IMR-90 (cell line): ENCODE data around the gene TRPM3. TPM values are rescaled to one million over a fixed set of nuclear protein-coding genes. Genes with fewer than 3 reads are reported as not detected.
A peak's percentile ranks its signal among the peaks of the same experiment; 100 is the strongest.

Experiments
- ATAC-seq: fragments of 200-7000 bp; cut with Tn5 transposase; 2 replicates; pipeline ENCODE4 v1.9.1; 2020; ENCODE audit warnings: low read depth, mild to moderate bottlenecking, moderate library complexity
- BruUV-seq: library from RNA; stranded (reverse); fragments of 400-500 nt; replicated peaks from 2 replicates; lab custom pipeline; 2021; lab: Mats Ljungman, UMichigan
- CTCF ChIA-PET: fragments of 300-600 bp; formaldehyde crosslinking; extraction: SDS; loops from one replicate; lab custom pipeline; 2021; ENCODE audit warnings: antibody characterized with exemption; lab: Yijun Ruan, JAX
- POLR2A ChIA-PET: fragments of 300-600 bp; sonication (Branson Sonifier 250); formaldehyde crosslinking; loops from one replicate; lab custom pipeline; 2022; ENCODE audit warnings: antibody characterized with exemption; ENCODE audit not compliant: unreplicated experiment; lab: Charles Lee
- DNase-seq: peaks from one replicate; pipeline ENCODE4 v3.0.0; 2013
- H2AFZ ChIP-seq: replicated peaks from 2 replicates; pipeline ENCODE3; 2013; ENCODE audit warnings: low read length, mild to moderate bottlenecking; ENCODE audit not compliant: poor library complexity
- H2AK5ac ChIP-seq: 2 replicates; pipeline ENCODE4 v1.6.1; 2013; ENCODE audit warnings: low read depth, low read length, inconsistent platforms
- H2AK9ac ChIP-seq: replicated peaks from 2 replicates; pipeline ENCODE3; 2013; ENCODE audit warnings: mild to moderate bottlenecking, low read depth, low read length, moderate library complexity; ENCODE audit not compliant: poor library complexity
- H2BK120ac ChIP-seq: 2 replicates; pipeline ENCODE4 v1.6.1; 2013; ENCODE audit warnings: low read depth, low read length, inconsistent platforms
- H2BK15ac ChIP-seq: 3 replicates; pipeline ENCODE4 v1.6.1; 2013; ENCODE audit warnings: low read depth, low read length, inconsistent platforms
- H2BK20ac ChIP-seq: 2 replicates; pipeline ENCODE4 v1.6.1; 2013; ENCODE audit warnings: low read depth, mild to moderate bottlenecking, inconsistent platforms, low read length, moderate library complexity
- H2BK5ac ChIP-seq: 2 replicates; pipeline ENCODE4 v1.6.1; 2013; ENCODE audit warnings: mild to moderate bottlenecking, low read depth, low read length, inconsistent platforms; ENCODE audit not compliant: poor library complexity, severe bottlenecking
- H3K14ac ChIP-seq: replicated peaks from 2 replicates; pipeline ENCODE4 v1.6.1; 2013; ENCODE audit warnings: low read depth, low read length, inconsistent platforms
- H3K18ac ChIP-seq: 2 replicates; pipeline ENCODE4 v1.6.1; 2013; ENCODE audit warnings: low read depth, low read length, control low read depth
- H3K23ac ChIP-seq: 2 replicates; pipeline ENCODE4 v1.6.1; 2013; ENCODE audit warnings: low read depth, low read length, inconsistent platforms
- H3K27ac ChIP-seq: 2 replicates; pipeline ENCODE4 v1.5.1; 2013; ENCODE audit warnings: mild to moderate bottlenecking, control low read depth, low read length; ENCODE audit not compliant: insufficient read depth
- H3K27me3 ChIP-seq: 2 replicates; pipeline ENCODE4 v1.6.1; 2013; ENCODE audit warnings: low read length; ENCODE audit not compliant: control insufficient read depth, insufficient read depth
- H3K36me3 ChIP-seq: 2 replicates; pipeline ENCODE4 v1.6.1; 2013; ENCODE audit warnings: low read length, mixed read lengths; ENCODE audit not compliant: control insufficient read depth, insufficient read depth
- H3K4ac ChIP-seq: 2 replicates; pipeline ENCODE4 v1.6.1; 2013; ENCODE audit warnings: low read depth, low read length, inconsistent platforms
- H3K4me1 ChIP-seq: 2 replicates; pipeline ENCODE4 v1.6.1; 2013; ENCODE audit warnings: low read length, mixed read lengths; ENCODE audit not compliant: control insufficient read depth, insufficient read depth
- H3K4me2 ChIP-seq: 2 replicates; pipeline ENCODE4 v1.6.1; 2013; ENCODE audit warnings: low read depth, mild to moderate bottlenecking, control low read depth, low read length, moderate library complexity
- H3K4me3 ChIP-seq: 2 replicates; pipeline ENCODE4 v1.5.1; 2013; ENCODE audit warnings: low read depth, mild to moderate bottlenecking, control low read depth, low read length, moderate library complexity; ENCODE audit not compliant: insufficient read depth
- H3K56ac ChIP-seq: 2 replicates; pipeline ENCODE4 v1.6.1; 2013; ENCODE audit warnings: low read length, inconsistent platforms; ENCODE audit not compliant: insufficient read depth; ENCODE audit errors: extremely low read depth
- H3K79me1 ChIP-seq, 2 experiments: 2 replicates each; pipeline ENCODE4 v1.6.1; 2013; ENCODE audit warnings: low read length in 2 of 2, inconsistent platforms in 1 of 2, low read depth in 1 of 2
- H3K9ac ChIP-seq: 2 replicates; pipeline ENCODE4 v1.6.1; 2013; ENCODE audit warnings: low read depth, low read length, control low read depth
- H3K9me1 ChIP-seq: 2 replicates; pipeline ENCODE4 v1.6.1; 2013; ENCODE audit warnings: low read length, inconsistent platforms; ENCODE audit not compliant: insufficient read depth
- H3K9me3 ChIP-seq: 2 replicates; pipeline ENCODE4 v1.6.1; 2013; ENCODE audit warnings: low read length; ENCODE audit not compliant: control insufficient read depth, insufficient read depth
- H4K20me1 ChIP-seq: 2 replicates; pipeline ENCODE4 v1.6.1; 2013; ENCODE audit warnings: low read length, inconsistent platforms; ENCODE audit not compliant: insufficient read depth
- H4K5ac ChIP-seq: 2 replicates; pipeline ENCODE4 v1.6.1; 2013; ENCODE audit warnings: mild to moderate bottlenecking, low read depth, low read length, control low read depth
- H4K8ac ChIP-seq, 2 experiments: 2 replicates each; pipeline ENCODE4 v1.6.1; 2013; ENCODE audit warnings: low read depth in 2 of 2, low read length in 2 of 2, control low read depth in 1 of 2, inconsistent platforms in 1 of 2
- H4K91ac ChIP-seq: 2 replicates; pipeline ENCODE4 v1.6.1; 2013; ENCODE audit warnings: low read depth, low read length, inconsistent platforms; ENCODE audit not compliant: insufficient read depth
- CEBPB ChIP-seq: IDR thresholded peaks from 2 replicates; pipeline ENCODE4 v1.6.1; 2012; ENCODE audit warnings: low read depth, low read length, improper control_type of control experiment
- CHD1 ChIP-seq: IDR thresholded peaks from 2 replicates; pipeline ENCODE4 v1.6.1; 2012; ENCODE audit warnings: low read depth, low read length, improper control_type of control experiment
- MAZ ChIP-seq: IDR thresholded peaks from 2 replicates; pipeline ENCODE4 v1.6.1; 2012; ENCODE audit warnings: low read depth, mild to moderate bottlenecking, low read length, improper control_type of control experiment, moderate library complexity, borderline replicate concordance
- NFE2L2 ChIP-seq: fragments of 150-350 bp; IDR thresholded peaks from 2 replicates; pipeline ENCODE4 v1.6.1; 2016; ENCODE audit warnings: low read depth, mild to moderate bottlenecking, low read length
- POLR2A ChIP-seq: IDR thresholded peaks from 2 replicates; pipeline ENCODE4 v1.6.1; 2012; ENCODE audit warnings: mild to moderate bottlenecking, low read depth, low read length
- RCOR1 ChIP-seq: IDR thresholded peaks from 2 replicates; pipeline ENCODE4 v1.6.1; 2012; ENCODE audit warnings: mild to moderate bottlenecking, low read length, improper control_type of control experiment; ENCODE audit not compliant: insufficient replicate concordance
- SMC3 ChIP-seq: fragments of 150-350 bp; IDR thresholded peaks from 2 replicates; pipeline ENCODE4 v1.6.1; 2016; ENCODE audit warnings: low read depth, mild to moderate bottlenecking, antibody characterized with exemption, low read length, moderate library complexity
- USF2 ChIP-seq: fragments of 150-350 bp; IDR thresholded peaks from 2 replicates; pipeline ENCODE4 v1.6.1; 2017; ENCODE audit warnings: mild to moderate bottlenecking, antibody characterized with exemption, low read length, low read depth
- WGBS, 2 experiments: methylation state at CpG; one replicate each; pipeline versions ENCODE4 v1.1.5 to v1.1.7; 2013; ENCODE audit warnings: missing lambda C conversion rate in 2 of 2; ENCODE audit not compliant: insufficient read length in 1 of 2; ENCODE audit errors: extremely low coverage in 2 of 2; 5-methylcytosine and 5-hydroxymethylcytosine counted together
- dilution Hi-C: fragments of 300-500 bp; cut with HindIII; formaldehyde crosslinking; loops from one replicate; pipeline ENCODE4 v1.14.3; 2018; ENCODE audit warnings: low sequenced_read_pairs; ENCODE audit not compliant: unreplicated experiment
- in situ Hi-C: fragments of 300-500 bp; cut with MboI; formaldehyde crosslinking; loops from 3 replicates; pipeline ENCODE4 v1.14.3; 2019; ENCODE audit warnings: low sequenced_read_pairs, inconsistent platforms, mixed read lengths
- intact Hi-C: fragments of 100-400 bp; cut with micrococcal nuclease; formaldehyde crosslinking; loops from 2 replicates; pipeline ENCODE4 v1.10.0; 2022
- polyA plus RNA-seq, 3 experiments: library from polyadenylated mRNA; depleted of rRNA; stranded (reverse); fragments of >200 nt; gene quantifications; 2 replicates each; pipeline ENCODE4 v1.2.3, GENCODE V29; 2012; ENCODE audit warnings: low replicate concordance in 1 of 3
- total RNA-seq: library from RNA; depleted of rRNA; stranded (reverse); fragments of >200 nt; gene quantifications from 2 replicates; pipeline ENCODE4 v1.2.3, GENCODE V29; 2012
- TF ChIP-seq, protein P1 (sequence below): fragments of 150-350 bp; IDR thresholded peaks from 2 replicates; pipeline ENCODE4 v1.6.1; 2016; ENCODE audit warnings: low read depth, mild to moderate bottlenecking, low read length, moderate library complexity, borderline replicate concordance

TRPM3 gene
- total and polyA plus RNA-seq, 2 of the 4 experiments (the other 2 are of a cell fraction), result not detected

DNA sequence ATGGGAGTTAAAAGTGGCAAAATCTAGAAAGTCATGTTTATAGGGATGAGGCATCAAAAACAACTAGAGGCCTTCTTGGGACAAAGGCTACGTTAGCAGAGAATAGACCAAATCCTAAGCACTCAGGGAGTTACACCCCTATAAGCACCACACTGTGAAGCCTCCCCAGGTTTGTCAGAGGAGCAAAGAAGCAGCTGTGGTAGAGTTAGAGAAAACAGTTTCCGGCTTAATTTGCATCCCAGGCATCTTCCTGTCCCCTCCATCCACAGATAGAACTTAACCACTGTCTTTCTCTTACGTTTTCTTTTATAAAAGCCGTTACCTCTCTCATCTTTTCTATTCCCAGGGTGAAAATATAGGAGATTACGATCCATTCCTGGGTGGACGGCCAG is 518.4 kb downstream of the TRPM3 start:
- Histone ChIP-seq H3K9me3 (no peaks in the 10 kb centered on the region), H4K8ac (peak overlapping the region in 1 of 2 experiments; percentile 41; a peak in 3 of 4 replicates), H3K4me3 (no peak overlapping the region), H4K5ac (no peak overlapping the region), H3K9ac (0 out of 2 replicates have a peak overlapping the region, but pooled peaks have one; percentile 3), H4K91ac (peak overlapping the region; percentile 71), H3K27me3 (no peaks in the 10 kb centered on the region), H2BK5ac (no peak overlapping the region), H3K4ac (peak overlapping the region; percentile 65), H3K36me3 (no peaks in the 10 kb centered on the region), H3K4me2 (no peak overlapping the region), H2BK20ac (no peak overlapping the region), H3K79me1 (peaks cover 0 to 7% of the 10 kb centered on the region in 2 experiments; a peak in 2 of 4 replicates), H3K23ac (no peak overlapping the region), H2AFZ (no peak overlapping the region), H2BK120ac (peak overlapping the region; percentile 69), H3K4me1 (peaks cover 17% of the 10 kb centered on the region), H3K9me1 (peaks cover 6% of the 10 kb centered on the region), H2AK5ac (peak overlapping the region; percentile 49), H2BK15ac (peak overlapping the region; percentile 13), H3K18ac (no peak overlapping the region), H4K20me1 (no peaks in the 10 kb centered on the region), H3K27ac (no peak overlapping the region; the same call in 1 of the 2 replicates), H3K14ac (no peak overlapping the region), H2AK9ac (no peak overlapping the region), H3K56ac (no peak overlapping the region)
- TF ChIP-seq NFE2L2, result no peak
- no peak for TF ChIP-seq USF2
- TF ChIP-seq SMC3, result no peak
- TF ChIP-seq RCOR1, result no peak
- no peak for TF ChIP-seq CHD1
- no peak for TF ChIP-seq POLR2A
- no peak for TF ChIP-seq MAZ
- TF ChIP-seq, protein P1, sequence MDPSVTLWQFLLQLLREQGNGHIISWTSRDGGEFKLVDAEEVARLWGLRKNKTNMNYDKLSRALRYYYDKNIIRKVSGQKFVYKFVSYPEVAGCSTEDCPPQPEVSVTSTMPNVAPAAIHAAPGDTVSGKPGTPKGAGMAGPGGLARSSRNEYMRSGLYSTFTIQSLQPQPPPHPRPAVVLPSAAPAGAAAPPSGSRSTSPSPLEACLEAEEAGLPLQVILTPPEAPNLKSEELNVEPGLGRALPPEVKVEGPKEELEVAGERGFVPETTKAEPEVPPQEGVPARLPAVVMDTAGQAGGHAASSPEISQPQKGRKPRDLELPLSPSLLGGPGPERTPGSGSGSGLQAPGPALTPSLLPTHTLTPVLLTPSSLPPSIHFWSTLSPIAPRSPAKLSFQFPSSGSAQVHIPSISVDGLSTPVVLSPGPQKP, result no peak
- no peak for TF ChIP-seq CEBPB
- POLR2A ChIA-PET, result interaction anchor here (0.6 to 1.1 kb wide), 6 partner anchors 133 to 627 kb away, joined by 3 to 5 read pairs (median 4); partner anchors contain the start of gene KLF9
- DNase-seq, result no peak
- intact Hi-C loops, result loop anchor here (2.0 to 10.0 kb wide), 4 partner anchors 344 to 926 kb away; partner anchors contain the start of gene SMC5
- ATAC-seq, result no peak
- no TSS peak for BruUV-seq
- in situ Hi-C loops, result loop anchor here (5.0 to 25.0 kb wide), 4 partner anchors 191 to 641 kb away; partner anchors contain the start of gene KLF9
- WGBS, 2 experiments, result 100% methylated on average over 1 of the region's 6 CpGs; no CpG with 5 or more reads in 1 of the 2 experiments
- CTCF ChIA-PET, result interaction anchor here (0.7 to 2.1 kb wide), 30 partner anchors 9 to 716 kb away, joined by 3 to 15 read pairs (median 3); partner anchors contain the start of gene KLF9
- dilution Hi-C loops, result no loop called here
